GM19324 (cell line): ENCODE results near the gene MMD.
"Not testable (repeated sequence)": the region's sequence is repeated elsewhere in the genome, so short reads cannot be mapped to it uniquely, and the experiment has no call there.

Experiments
- ATAC-seq: cut with Tn5 transposase; IDR thresholded peaks from one replicate; pipeline ENCODE4 v1.9.1; 2021; ENCODE audit warnings: mild to moderate bottlenecking, moderate library complexity; ENCODE audit not compliant: unreplicated experiment, low FRiP score

Gene MMD

GRCh38 chr17:55402374-55402773 lies 19.3 kb downstream of the MMD start:
- ATAC-seq = no peak

DNA sequence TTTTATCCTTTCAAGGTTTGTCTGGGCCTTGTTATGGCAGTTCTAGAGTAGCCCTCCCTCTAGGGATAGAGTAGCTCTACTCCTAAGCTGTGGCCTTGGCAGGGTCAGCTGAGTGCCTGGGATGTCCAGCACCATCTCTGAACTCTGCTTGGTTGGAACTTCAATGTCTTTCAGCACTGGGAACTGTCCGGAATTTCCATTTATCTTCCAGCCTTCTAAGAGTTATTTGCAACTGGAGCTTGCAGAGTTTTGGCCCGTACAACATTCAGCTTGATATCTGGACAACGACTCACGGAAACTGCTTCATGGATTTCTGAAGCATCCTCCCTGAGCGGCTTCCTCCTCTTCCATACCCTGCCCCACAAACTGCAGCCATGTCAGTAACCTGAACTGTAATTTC lies 22.9 kb downstream of the MMD start:
- ATAC-seq = no peak

DNA sequence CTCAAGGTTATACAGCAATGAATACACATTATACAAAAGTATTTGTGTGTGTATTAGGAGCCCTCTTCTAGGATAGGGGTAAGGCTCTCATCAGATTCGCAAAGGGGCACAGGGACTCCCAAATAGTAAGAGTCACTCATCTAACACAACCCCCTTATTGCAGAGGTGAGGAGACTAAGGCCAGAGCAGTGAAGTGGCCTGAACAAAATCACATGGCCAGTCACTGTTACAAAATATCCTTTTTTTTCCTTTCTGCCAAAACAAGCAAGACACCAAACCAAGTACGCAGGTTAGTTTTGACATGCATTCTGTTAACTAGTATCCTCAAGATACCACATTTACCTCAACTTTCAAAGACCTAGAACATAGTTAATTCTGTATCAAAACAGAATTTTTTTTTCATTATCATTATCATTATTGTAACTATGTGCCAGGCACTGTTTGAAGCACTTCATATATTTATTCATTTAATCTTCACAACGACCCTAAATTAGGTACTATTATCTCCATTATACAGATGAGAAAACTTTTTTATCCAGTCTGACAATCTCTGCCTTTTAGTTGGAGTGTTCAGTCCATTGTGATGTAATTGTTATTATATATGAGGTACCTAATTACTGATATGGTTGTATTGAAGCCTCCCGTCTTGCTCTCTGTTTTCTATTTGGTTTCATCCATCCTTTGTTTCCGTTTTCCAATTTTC lies 25.7 kb downstream of the MMD start:
- no peak for ATAC-seq

DNA sequence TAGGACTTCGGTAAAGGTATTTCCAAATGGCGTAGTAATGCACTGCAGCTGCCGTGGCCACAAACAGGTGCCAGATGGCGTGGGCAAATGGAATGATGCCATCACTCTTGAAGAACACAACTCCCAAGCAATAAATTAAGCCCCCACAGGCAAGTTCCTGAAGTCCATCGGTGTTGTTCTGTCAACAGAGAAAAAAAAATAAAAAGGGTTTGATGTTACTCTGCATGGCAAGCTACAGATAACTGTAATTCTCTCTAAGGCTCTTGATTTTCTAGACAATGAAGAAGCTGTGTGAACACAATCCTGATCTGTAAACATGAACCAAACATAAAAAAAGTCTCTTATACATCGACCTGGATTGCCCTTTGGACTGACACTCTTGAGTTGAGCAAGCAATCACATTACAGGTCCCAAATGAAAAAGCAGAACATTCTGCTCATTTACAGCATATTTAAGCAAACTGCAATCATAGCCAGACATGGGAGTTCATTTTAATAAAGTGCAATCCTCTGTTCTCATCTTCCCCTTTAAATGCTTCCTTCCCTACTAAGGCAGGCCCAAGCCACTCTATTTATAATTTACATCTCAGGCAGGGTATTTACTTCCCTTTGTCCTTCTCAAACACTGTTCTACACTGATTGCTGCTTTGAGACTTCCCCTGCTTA lies 27.1 kb downstream of the MMD start:
- ATAC-seq = no peak

DNA sequence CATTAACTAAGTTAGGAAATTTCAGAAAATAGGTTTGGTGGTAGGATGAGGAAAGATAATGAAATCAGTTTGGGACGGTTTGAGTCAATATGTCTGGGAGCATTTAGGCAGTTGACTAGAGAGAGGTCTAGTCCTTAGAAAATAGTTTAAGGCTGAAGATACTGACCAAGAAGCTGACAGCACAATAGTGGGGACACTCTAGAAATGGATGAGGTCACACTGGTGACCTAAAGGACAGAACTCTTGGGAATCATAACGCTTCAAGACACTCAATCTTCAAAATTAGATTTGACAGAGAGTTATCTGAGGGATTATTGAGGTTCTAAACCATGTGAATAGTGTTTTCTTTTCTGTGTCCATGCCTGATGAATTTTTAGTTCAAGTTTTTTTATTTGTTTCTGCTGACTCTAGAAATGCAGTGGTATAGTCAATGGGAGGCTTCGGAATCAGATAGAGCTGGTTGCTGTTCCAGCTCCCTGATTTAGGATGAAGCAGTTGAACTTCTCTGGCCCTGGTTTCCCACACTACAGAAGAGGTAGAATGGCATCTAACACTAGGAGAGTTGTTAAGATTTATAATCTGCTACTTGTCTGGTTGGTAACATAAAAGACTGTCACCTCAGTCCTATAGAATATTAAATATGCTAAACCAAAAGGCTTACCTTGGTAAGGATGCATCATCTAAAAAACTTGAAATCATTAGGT lies 29.7 kb downstream of the MMD start:
- no peak for ATAC-seq

DNA sequence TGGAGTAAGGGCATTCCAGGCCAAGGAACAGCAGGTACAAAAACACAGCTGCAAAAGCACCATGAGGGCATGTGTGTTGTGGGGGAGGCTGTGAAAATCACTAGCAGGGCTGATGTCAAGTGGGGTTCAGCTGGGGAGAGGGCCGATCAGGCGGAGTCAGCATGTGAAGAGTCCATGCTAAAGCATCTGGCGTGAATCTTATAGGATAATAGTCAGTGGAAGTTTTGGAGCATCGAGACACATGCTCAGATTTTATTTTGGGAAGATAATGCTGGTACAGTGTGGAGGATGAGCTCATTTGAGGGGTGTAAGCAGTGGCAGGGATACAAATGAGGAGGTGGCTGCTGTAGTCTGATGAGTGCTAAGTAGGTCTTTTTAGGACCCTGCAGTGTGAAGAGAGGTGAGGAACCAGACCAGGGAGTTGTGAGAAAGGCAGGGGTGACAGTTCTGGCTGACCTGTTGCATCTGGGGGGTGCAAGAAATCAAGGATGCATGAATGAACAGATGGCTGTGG lies 30.3 kb downstream of the MMD start:
- ATAC-seq = no peak

- ATAC-seq = no peak
Measured at GRCh38 chr17:55390364-55390977, 31.2 kb downstream of the MMD start.

- not testable (repeated sequence) for ATAC-seq
Measured at GRCh38 chr17:55389715-55390114, 31.9 kb downstream of the MMD start.

GRCh38 chr17:55388842-55389241 lies 32.8 kb downstream of the MMD start:
- no peak for ATAC-seq

- ATAC-seq = no peak
Measured at GRCh38 chr17:55386796-55387332, 34.8 kb downstream of the MMD start.

GRCh38 chr17:55384643-55385232 lies 36.9 kb downstream of the MMD start:
- ATAC-seq = no peak

- no peak for ATAC-seq
Measured at GRCh38 chr17:55383771-55384642, 37.6 kb downstream of the MMD start.

GRCh38 chr17:55381017-55381770 lies 40.4 kb downstream of the MMD start:
- no peak for ATAC-seq

- no peak for ATAC-seq
Measured at GRCh38 chr17:55377671-55378275, 43.9 kb downstream of the MMD start.

DNA sequence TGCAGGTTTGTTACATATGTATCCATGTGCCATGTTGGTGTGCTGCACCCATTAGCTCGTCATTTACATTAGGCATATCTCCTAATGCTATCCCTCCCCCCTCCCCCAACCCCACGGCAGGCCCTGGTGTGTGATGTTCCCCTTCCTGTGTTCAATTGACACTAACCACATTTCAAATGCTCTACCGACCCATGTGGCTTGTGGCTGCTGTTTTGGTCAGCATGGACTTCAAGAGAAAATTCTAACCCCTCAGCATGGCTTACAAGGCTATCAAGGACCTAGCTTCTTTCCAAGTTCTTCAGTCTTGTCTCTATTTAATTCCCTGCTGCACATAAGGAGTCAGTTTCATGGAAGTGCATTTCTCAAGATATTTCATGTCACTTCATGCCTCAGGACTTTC lies 52.9 kb downstream of the MMD start:
- ATAC-seq = no peak

- no peak for ATAC-seq
Measured at GRCh38 chr17:55366020-55366481, 55.6 kb downstream of the MMD start.

DNA sequence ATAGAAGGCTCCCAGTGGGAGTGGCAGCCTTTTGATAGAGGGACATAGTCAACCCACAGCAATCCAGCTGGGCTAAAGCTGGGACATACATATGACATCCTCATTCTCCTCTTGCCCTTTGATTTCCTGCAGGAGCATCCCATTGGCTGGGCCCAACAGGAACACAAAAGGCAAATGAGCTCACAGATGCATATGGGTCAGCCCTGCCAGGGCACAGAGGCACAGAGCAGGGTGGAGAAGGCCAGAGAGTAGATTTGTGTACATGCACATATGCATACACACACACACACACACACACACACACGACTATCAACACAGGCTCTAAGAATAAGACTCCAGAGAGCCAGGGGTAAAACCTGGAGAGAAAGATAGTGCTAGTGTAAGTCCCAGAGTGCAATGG lies 58.6 kb downstream of the MMD start:
- ATAC-seq = no peak

DNA sequence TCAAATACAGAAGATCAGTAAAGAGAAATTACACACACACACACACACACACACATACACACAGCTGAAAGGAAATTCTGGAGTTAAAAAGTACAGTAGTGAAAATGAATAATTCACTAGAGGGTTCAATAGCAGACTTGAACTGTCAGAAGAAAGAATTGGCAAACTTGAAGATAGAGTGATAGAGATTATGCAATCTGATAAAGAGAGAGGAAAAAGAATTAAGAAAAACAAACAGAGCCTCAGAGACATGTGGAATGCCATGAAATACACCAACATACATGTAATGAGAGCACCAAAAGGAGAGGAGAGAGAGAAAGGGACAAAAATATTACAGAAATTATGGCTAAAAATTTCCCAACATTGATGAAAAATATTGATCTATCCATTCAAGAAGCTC lies 60.7 kb downstream of the MMD start:
- ATAC-seq = no peak
